Transverse colon (tissue), 3 donors: ENCODE results near the gene TGM4.

Experiments used
- CTCF ChIP-seq, 5 experiments: fragments of 200-600 bp in 3 of 5; fragments of 450-650 bp in 2 of 5; sonication (generic) in 3 of 5; IDR thresholded peaks; 1 replicate in 2 of 5; 2 replicates in 3 of 5; pipeline ENCODE4 v1.5.1; 2016 to 2017; ENCODE audit warnings: antibody characterized with exemption in 5 of 5, inconsistent platforms in 3 of 5, mild to moderate bottlenecking in 2 of 5, moderate library complexity in 1 of 5
- EP300 ChIP-seq: sonication (generic); formaldehyde crosslinking; IDR thresholded peaks from one replicate; pipeline ENCODE4 v1.6.1; 2017; ENCODE audit warnings: antibody characterized with exemption, low read depth
- POLR2A ChIP-seq: fragments of 450-650 bp; IDR thresholded peaks from one replicate; pipeline ENCODE4 v1.6.1; 2016; ENCODE audit warnings: antibody characterized with exemption, mild to moderate bottlenecking, moderate library complexity

GRCh38 chr3:44899683-44900367 is 25.4 kb downstream of the TGM4 start:
- no peak for TF ChIP-seq CTCF (IDR thresholded peaks at IDR 0.05)
- TF ChIP-seq POLR2A, result no peak
- no peak for TF ChIP-seq EP300
